HG02763 (cell line): Measurements from ENCODE around the gene SLC27A2.
"Not testable (repeated sequence)": the region's sequence is repeated elsewhere in the genome, so short reads cannot be mapped to it uniquely, and the experiment has no call there.

Source experiments
- ATAC-seq: cut with Tn5 transposase; IDR thresholded peaks from one replicate; pipeline ENCODE4 v1.9.1; 2021; ENCODE audit warnings: mild to moderate bottlenecking, moderate library complexity; ENCODE audit not compliant: unreplicated experiment

SLC27A2 gene

DNA sequence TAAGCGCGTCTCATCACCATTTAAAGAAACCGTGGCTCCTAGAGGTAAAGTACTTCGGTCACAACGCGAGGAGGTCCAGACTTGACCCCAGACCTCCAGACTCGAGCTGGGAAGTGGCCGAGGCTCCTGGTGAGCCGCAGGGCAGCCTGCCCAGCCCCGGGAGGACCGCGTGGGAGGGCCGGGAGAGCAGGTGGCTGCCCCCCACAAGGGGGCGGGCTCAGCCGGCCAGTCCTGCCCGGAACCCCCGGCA, at the start of gene SLC27A2:
SLC27A2 (plus strand) TSS at position 228 of the 250 bp plus-strand sequence. CDS start 232 bp downstream, outside the sequence.
- ATAC-seq, result peak; percentile 49

DNA sequence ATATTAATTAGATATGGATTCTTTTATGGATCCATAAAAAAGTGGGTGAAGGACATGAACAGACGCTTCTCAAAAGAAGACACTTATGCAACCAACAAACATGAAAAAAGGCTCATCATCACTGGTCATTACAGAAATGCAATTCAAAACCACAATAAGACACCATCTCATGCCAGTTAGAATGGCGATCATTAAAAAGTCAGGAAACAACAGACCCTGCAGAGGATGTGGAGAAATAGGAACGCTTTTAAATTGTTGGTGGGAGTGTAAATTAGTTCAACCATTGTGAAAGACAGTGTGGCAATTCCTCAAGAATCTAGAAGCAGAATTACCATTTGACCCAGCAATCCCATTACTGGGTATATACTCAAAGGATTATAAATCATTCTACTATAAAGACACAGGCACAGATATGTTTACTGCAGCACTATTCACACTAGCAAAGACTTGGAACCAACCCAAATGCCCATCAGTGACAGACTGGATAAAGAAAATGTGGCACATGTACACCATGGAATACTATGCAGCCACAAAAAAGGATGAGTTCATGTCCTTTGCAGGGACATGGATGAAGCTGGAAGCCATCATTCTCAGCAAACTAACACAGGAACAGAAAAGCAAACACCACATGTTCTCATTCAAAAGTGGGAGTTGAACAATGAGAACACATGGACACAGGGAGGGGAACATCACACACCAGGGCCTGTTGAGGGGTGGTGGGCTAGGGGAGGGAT, 49.6 kb upstream of the SLC27A2 start:
- ATAC-seq, result not testable (repeated sequence)

DNA sequence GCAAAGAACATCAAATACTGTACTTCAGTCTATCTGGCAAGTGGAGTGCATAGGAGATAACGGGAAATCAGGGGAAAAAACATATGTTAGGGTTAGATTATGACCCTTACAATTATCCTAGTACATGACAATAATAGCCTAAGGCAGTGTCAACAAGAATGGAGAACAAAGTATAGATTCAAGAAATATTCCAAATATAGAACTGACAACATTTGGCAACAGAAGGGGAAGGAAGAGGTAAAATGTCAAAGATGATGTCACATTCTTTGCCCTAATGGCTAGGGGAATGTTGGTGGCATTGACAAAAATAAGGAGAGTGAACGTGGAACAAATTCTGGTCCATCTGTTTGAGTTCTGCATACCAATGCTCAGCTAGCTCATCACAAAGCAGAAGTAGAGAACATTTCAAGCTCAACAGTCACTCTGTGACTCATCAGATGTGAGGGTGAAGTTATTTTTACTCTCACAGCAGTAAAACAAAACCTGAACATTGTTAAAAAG, 47.4 kb upstream of the SLC27A2 start:
- peak; percentile 55 for ATAC-seq

DNA sequence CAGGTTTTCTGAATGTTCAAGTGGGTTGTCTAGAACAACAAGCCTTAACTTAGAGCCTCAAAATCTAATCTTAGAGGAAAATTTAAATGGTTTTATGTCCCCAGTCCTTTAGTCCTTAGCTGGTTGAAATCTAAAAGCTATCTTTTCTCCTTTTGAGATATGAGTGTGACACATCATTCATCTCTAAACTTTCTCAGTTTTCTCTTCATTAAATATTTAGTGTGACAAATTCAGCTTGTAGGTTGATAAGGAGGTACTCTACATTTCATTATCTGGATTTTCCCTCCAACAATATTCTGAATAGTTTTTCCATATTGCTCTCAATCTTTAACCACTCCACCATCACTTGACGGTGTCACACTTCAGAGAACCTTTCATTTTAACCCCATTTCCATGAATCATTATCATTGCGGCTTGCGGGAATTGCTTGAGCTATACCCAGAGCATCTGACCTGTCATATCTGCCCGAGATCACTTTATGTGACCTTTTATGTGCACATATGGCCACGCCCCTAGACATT, 46.9 kb upstream of the SLC27A2 start:
- ATAC-seq, result peak; percentile 51

DNA sequence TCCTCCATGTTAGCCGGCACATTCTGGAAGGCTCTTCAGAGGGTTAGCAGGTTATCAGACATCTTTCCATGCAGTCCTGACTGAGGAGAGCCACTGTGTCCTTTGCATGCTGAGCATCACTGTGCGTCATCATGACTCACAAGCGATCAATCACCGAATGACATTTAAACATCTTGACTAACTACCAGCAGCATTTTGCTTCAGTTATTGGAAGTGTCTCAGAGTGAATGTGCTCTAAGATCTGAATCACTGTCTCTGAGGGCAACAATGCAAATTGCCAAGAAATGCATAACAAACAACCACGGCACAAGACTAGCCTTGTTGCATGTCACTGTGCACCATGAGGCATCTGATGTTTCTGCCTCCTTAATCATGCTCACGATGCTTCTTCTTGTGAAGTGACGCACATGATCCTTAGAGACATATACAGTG, 44.6 kb upstream of the SLC27A2 start:
- ATAC-seq, result no peak

DNA sequence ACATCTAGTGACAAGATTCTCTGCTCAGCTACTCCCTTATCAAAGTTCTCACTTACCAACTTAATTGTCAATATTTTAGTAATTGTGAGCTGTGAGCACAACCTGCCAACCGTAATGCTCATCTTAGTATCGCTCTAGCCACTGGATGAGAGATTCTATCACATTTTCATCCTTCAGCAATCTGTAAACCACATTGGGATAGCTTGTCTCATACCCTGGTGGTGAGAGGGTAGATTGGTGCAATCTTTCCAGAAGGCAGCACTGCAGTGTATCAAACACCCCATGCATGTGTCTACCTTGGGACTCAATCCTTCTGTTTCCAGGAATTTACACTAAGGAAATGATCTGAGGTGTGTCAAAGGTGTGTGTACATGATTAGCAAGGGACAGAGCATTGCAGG, 44.1 kb upstream of the SLC27A2 start:
- no peak for ATAC-seq

DNA sequence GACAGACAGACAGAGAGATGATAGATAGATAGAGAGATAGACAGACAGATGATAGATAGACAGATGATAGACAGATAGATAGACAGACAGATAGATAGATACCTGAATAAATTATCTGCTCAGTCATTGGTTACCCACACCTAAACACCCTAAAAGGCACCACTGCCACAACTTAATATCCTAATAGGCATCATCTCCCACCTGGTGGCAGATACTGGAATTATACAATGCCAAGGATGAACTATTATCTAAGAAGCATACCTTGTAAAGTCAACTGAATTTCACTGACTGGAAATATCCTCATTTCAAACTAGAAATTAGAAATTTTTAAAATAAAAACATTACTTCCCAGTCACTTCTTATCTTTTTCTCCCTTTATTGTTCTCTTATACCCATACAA, 43.6 kb upstream of the SLC27A2 start:
- ATAC-seq, result no peak

DNA sequence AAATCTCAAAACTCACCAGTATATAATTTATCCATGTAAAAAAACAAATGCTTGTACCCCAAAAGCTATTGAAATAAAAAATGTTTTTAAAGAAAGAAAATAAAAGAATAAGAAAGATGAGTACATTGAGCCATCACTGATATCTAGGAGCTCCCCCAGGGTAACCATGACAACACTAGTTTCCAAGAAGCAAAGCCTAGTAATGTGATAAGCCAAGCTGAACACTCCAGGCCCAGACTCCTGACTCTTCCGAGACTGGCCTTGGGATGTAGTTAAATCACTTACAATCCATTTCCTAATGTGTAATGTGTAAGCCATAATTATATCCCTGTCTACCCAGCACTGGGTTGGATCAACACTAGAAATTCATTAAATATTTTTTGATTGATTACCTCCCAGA, 41.9 kb upstream of the SLC27A2 start:
- ATAC-seq, result no peak

DNA sequence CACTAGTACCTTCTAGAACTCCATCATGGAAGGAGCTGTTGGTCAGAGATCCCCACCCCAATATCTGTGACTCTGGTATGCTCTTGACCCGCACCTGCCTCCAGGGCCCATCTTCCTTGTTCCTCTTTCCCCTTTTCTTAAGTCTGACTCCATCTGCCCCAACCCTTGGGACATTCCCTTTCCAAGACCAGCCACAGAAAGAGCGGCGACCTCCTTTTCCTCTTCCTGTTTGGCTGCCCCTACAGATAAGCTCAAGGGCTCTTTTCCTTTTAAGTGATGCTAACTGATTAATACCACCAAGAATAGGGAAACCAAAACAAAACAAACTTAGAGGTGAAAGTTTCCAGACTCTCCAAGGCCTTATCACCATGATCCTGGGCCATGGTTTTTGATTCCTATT, 41.0 kb upstream of the SLC27A2 start:
- no peak for ATAC-seq

DNA sequence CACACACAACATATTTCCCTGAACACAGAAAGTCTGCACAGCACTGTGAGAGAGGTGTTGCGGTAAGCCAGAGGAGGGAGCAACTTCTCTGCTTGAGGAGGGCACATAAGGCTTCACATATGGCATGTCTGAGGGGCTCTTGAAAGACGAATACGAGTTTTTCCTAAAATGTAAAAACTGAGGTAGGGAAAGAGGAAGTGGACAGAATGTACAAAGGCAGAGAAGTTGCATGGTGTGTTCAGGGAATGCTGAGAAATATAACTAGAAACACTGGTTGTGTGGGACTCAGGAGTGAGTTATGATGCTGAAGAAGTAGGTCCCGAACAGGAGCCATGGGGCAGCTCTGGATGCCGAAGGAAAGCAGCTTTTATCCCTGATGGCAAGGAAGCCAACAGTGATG, 40.1 kb upstream of the SLC27A2 start:
- no peak for ATAC-seq

DNA sequence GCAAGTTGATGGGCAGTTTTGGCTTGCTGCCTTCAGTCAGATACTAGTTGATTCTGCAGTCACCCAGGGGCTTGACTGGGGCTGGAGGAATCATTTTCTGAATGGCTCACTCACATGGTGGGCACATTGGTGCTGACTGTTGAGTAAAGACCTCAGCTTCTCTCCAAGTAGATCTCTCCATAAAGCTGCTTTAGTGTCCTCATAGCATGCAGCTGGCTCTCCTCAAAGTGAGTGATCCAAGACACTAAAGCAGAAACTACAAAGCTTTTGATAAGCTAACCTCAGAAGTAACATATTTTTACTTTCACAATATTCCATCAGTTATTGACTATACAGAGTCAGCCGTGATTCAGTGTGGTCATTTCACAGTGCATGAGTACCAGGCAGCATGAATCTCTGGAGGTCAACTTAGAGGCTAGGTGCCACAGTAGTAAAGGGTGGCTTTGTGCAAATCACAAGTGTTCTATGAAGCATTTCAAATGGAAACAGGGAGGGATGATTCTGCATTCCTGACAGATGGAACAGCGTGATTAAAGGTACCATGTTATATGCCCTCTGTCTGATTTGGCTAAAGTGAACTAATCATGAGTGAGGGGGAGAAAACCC, 38.6 kb upstream of the SLC27A2 start:
- no peak for ATAC-seq

DNA sequence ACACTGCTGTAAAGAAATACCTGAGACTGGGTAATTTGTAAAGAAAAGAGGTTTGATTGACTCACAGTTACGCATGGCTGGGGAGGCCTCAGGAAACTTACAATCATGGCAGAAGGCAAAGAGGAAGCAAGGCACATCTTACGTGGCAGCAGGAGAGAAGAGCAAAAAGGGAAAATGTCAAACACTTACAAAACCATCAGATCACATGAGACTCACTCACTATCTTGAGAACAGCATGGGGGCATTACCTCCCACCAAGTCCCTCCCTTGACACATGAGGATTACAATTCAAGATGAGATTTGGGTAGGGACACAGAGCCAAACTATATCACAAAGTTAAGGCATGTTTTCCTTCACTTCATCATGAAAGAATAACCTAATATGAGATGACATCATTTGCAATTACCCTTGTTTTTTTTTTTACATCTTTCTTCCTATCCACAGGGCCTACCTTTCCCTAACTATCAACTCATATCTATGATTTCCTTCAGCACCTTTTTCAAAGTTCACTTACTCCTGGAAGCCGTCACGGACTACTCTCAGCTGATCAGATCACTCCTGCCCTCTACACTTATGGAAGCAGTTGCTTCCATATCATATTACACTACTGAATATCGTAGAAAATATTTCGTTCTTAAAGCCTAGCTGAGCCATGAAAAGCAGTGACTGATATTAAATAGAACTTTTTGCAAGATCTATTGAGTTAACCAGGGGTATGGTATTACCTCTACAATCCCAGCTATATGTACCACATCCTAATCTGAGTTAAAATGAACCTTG, 37.5 kb upstream of the SLC27A2 start:
- ATAC-seq, result no peak

DNA sequence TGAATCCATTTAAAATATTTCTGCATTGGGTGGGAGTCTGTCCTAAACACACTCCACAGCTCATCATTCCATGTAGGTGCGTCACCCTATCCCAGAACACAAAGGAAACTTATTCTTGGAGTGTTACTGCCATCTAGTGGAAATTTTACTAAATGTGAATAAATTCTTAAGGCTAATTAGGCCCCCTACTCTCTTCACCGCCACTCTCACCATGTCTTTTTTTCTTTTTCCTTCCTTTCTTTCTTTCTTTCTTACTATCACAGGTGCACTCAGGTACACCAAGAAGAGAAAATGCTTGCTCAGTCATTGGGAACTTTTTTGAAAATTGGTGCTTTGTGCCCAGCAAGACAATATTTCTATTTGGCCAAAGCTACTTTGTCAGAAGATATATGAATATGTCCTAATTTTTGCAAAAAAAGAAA, 36.5 kb upstream of the SLC27A2 start:
- peak; percentile 56 for ATAC-seq

DNA sequence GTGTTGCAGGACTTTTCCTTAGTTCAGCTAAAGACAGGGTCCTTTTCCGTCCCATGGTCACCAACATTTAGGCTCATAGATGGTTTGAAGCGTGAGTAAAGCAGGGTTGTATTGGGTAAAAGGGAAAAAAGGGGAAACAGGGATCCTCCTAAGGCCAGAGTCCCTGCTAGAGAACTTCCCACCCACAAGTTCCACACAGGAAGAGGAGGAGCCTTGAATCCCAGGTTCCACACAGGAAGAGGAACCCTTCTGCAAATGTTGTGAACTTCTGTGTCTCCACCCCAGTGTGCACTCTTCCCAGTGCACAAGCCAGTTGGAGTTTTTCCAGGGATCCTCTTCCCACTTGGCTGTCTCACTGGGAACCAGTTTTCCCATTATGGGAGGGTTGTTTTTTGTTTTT, 35.4 kb upstream of the SLC27A2 start:
- ATAC-seq, result no peak

DNA sequence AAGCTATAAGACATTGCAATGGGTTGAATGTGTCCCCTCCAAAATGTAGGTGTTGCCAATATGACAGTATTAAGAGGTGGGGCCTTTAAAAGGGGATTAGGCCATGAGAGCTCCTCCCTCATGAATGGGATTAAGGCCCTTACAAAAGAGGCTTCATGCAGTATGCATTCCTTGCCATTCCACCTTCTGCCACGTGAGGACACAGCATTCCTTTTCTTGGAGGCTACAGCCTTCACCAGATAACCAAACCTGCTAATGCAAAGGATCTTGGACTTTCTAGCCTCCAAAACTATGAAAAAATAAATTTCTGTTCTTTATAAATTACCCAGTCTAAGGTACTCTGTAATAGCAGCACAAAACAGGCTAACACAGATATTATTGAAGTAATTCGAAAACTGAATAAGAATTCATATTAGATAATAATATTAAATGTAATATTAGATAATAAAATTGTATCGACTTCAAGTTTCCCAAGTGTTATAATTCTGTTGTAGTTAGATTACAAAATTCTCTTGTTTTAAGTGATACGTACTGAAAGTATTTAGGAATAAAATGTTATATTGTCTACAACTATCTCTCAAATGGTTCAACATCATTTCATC, 33.5 kb upstream of the SLC27A2 start:
- no peak for ATAC-seq

DNA sequence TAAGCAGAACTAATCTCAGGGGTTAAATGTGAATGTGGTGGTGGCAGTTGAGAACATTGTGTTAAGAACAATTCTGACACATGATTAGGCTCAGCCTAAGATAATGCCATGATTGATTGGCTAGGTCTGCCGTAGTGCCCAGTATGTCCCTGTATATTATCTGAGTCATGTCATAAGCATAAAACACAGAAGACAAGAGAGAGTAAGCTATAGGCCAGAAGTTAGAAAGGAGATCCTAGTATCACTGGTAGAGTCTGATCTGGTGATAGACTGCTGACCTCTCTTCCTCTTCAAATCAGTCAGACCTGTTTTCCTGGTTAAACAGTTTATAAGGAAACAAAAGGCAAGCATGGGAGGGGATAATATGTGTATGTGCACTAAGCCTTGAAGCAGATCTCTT, 32.9 kb upstream of the SLC27A2 start:
- no peak for ATAC-seq

DNA sequence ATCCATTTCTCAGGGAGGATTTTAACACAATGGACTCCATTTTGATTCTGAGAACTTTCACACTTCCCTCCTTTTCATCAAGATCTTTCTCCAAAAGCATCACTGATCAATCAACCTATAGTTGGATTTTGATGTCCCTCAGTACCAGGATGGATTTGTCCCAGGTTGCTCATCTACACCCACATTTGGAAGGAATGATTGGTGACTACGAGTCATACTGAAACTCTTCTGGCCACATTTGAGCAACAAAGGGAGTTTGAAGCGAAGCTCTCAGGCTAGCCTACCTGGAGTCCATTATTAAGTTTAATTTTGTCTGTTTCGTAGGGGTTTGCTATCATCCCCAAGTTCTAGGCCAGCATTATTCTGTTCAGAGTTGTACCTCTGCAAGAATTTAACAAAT, 31.6 kb upstream of the SLC27A2 start:
- no peak for ATAC-seq

DNA sequence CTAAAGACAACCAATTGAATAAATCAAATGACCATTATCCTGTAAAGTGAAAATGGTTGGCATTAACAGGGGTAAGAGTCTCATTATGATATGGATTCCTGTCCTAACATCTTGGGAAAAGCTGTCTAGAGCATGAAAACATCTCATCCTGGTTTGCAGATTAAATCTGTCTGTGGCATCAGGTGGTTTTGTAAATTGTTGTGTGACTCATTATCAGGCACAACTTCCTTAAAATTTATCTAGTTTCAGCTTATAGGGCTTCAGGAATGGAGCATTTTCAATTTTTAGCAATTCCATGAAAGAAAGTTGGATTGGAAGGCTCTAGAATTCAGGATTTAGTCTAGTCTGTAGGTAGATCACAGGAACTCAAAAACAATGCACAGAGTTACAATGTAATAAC, 31.1 kb upstream of the SLC27A2 start:
- ATAC-seq, result no peak

DNA sequence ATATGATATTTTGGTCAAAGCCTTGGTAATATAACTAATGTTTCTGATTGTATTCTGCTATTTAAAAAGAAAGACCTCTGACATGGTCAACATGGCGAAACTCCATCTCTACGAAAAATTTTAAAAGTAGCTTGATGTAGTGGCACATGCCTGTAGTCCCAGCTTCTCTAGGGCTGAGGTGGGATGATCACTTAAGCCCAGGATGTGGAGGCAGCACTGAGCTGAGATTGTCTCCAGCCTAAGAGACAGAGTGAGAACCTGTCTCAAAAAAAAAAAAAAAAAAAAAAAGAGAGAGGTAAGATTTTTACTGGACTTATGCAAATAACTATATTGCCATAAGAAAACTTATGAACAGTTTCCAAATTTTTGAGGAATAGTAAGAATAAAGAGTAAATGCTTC, 30.5 kb upstream of the SLC27A2 start:
- no peak for ATAC-seq

DNA sequence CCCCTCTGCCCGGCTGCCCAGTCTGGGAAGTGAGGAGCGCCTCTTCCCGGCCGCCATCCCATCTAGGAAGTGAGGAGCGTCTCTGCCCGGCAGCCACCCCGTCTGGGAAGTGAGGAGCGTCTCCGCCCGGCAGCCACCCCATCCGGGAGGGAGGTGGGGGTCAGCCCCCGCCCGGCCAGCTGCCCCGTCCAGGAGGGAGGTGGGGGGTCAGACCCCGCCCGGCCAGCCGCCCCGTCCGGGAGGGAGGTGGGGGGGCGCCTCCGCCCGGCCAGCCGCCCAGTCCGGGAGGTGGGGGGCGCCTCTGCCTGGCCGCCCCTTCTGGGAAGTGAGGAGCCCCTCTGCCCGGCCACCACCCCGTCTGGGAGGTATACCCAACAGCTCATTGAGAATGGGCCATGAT, 23.8 kb upstream of the SLC27A2 start:
- not testable (repeated sequence) for ATAC-seq

DNA sequence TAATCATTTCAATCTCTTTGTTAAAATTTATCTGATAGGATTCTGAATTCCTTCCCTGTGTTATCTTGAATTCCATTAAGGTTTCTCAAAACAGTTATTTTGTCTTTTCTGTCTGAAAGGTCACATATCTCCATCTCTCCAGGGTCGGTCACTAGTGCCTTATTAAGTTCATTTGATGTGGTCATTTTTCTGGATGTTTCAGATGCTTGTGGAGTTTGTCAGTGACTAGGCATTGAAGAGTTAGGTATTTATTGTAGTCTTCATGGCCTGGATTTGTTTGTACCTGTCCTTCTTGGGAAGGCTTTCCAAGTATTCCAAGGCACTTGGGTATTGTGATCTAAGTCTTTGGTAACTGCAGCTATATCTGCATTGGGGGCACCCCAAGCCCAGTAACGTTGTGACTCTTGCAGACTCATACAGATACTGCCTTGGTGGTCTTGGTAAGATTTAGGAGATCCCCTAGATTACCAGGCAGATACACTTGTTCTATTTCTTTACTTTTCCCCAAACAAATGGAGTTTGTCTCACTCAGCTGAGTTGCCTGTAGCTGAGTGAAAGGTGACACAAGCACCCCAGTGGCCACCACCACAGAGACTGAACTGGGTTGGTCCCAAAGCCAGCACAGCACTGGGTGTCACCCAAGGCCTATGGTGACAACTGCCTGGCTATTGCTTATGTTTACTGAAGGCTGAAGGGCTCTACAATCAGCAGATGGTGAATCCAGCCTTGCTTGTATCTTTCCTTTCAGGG, 18.9 kb upstream of the SLC27A2 start:
- no peak for ATAC-seq
